ENCODE measurements around the gene NEK1.

NEK1 gene

GRCh38 chr4:169540774-169541173, 71.6 kb downstream of the NEK1 start:
- no peaks in the 10 kb centered on the region for H4K20me1 ChIP-seq (ENCODE audit: insufficient read depth, low read length)
- no peak overlapping the region for H3K9ac ChIP-seq (ENCODE audit: low read length)
- H3K4me3 ChIP-seq (ENCODE audit: low read length), result no peak overlapping the region
- no peaks in the 10 kb centered on the region for H3K4me1 ChIP-seq (ENCODE audit: low read length)
- peaks cover 3% of the 10 kb centered on the region for H3K36me3 ChIP-seq (replicated peaks; ENCODE audit: low read depth, low read length)
- no peak overlapping the region for H2AFZ ChIP-seq (ENCODE audit: low read depth, low read length)
- no peak overlapping the region for H3K4me2 ChIP-seq (ENCODE audit: low read length)
- no peak for TF ChIP-seq CTCF (IDR thresholded peaks at IDR 0.05; ENCODE audit: low read depth, low read length)
- no peak for TF ChIP-seq EZH2phosphoT487 (IDR thresholded peaks at IDR 0.05; ENCODE audit: low read depth)
- H3K27me3 ChIP-seq (ENCODE audit: low read depth, low read length), result no peaks in the 10 kb centered on the region
- no peak overlapping the region for H3K27ac ChIP-seq (ENCODE audit: low read length)
- H3K9me3 ChIP-seq (ENCODE audit: insufficient read depth, low read length), result no peaks in the 10 kb centered on the region
- H3K79me2 ChIP-seq (ENCODE audit: low read length), result no peaks in the 10 kb centered on the region

- no peaks in the 10 kb centered on the region for H3K79me2 ChIP-seq (ENCODE audit: low read length)
- H4K20me1 ChIP-seq (ENCODE audit: insufficient read depth, low read length), result no peaks in the 10 kb centered on the region
- no peaks in the 10 kb centered on the region for H3K27me3 ChIP-seq (ENCODE audit: low read depth, low read length)
- no peak overlapping the region for H3K9ac ChIP-seq (ENCODE audit: low read length)
- H3K4me2 ChIP-seq (ENCODE audit: low read length), result no peak overlapping the region
- no peak for TF ChIP-seq CTCF (IDR thresholded peaks at IDR 0.05; ENCODE audit: low read depth, low read length)
- TF ChIP-seq EZH2phosphoT487 (IDR thresholded peaks at IDR 0.05; ENCODE audit: low read depth), result no peak
- H3K27ac ChIP-seq (ENCODE audit: low read length), result no peak overlapping the region
- H3K4me3 ChIP-seq (ENCODE audit: low read length), result no peak overlapping the region
- peaks cover 5% of the 10 kb centered on the region for H3K36me3 ChIP-seq (replicated peaks; ENCODE audit: low read depth, low read length)
- H3K4me1 ChIP-seq (ENCODE audit: low read length), result no peaks in the 10 kb centered on the region
- H3K9me3 ChIP-seq (ENCODE audit: insufficient read depth, low read length), result no peaks in the 10 kb centered on the region
- no peak overlapping the region for H2AFZ ChIP-seq (ENCODE audit: low read depth, low read length)
Observed at GRCh38 chr4:169530048-169530447, 82.3 kb downstream of the NEK1 start.

DNA sequence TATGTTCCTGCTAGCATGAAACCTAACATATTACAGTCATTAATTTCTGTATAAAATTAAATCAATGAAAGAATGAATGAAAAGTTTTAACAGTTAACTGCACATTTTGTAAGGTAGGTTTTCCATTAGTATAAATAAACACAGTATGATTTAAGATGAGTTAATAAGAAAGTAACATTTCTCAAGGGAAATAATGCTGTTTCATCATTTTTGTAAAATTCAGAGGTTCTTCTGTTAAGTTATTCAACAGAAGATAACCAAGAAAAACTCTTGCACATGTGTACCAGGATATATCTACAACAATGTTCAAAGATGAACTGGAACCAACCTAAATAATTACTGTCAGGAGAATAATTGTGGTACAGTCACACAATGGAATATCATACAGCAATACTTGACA, 88.6 kb downstream of the NEK1 start:
- Histone ChIP-seq H3K27me3 (ENCODE audit: low read depth, low read length) (no peaks in the 10 kb centered on the region), H3K9ac (ENCODE audit: low read length) (no peak overlapping the region), H3K36me3 (replicated peaks; ENCODE audit: low read depth, low read length) (peaks cover 3% of the 10 kb centered on the region), H3K9me3 (ENCODE audit: insufficient read depth, low read length) (no peaks in the 10 kb centered on the region), H2AFZ (ENCODE audit: low read depth, low read length) (no peak overlapping the region), H3K4me3 (ENCODE audit: low read length) (no peak overlapping the region), H4K20me1 (ENCODE audit: insufficient read depth, low read length) (no peaks in the 10 kb centered on the region), H3K27ac (ENCODE audit: low read length) (no peak overlapping the region), H3K79me2 (ENCODE audit: low read length) (no peaks in the 10 kb centered on the region), H3K4me1 (ENCODE audit: low read length) (no peaks in the 10 kb centered on the region), H3K4me2 (ENCODE audit: low read length) (no peak overlapping the region)
- TF ChIP-seq CTCF (IDR thresholded peaks at IDR 0.05; ENCODE audit: low read depth, low read length) (no peak), EZH2phosphoT487 (IDR thresholded peaks at IDR 0.05; ENCODE audit: low read depth) (no peak)

DNA sequence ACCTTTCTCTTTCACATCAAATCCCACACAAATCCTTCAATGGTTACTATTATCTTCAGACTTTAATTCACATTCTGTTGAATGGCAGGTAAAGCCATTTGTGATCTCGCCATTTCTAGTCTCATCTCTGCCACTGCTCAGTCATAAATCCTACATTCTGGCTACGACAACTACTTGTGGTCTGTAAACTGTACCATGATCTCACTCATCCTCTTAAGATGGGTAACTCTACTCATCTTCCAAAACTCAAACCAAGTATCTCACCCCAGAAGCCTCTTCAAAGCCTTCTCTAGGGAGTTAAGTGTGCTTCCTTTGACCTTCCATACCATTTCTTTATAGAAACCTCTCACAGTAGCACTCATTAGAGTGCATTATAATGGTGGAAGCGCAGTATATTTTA, 101.8 kb downstream of the NEK1 start:
- H3K9ac ChIP-seq (ENCODE audit: low read length), result no peak overlapping the region
- no peaks in the 10 kb centered on the region for H3K36me3 ChIP-seq (replicated peaks; ENCODE audit: low read depth, low read length)
- no peak overlapping the region for H2AFZ ChIP-seq (ENCODE audit: low read depth, low read length)
- H3K4me2 ChIP-seq (ENCODE audit: low read length), result no peak overlapping the region
- H3K27ac ChIP-seq (ENCODE audit: low read length), result no peak overlapping the region
- H3K9me3 ChIP-seq (ENCODE audit: insufficient read depth, low read length), result no peaks in the 10 kb centered on the region
- no peaks in the 10 kb centered on the region for H4K20me1 ChIP-seq (ENCODE audit: insufficient read depth, low read length)
- no peak overlapping the region for H3K4me3 ChIP-seq (ENCODE audit: low read length)
- TF ChIP-seq CTCF (IDR thresholded peaks at IDR 0.05; ENCODE audit: low read depth, low read length) (no peak), EZH2phosphoT487 (IDR thresholded peaks at IDR 0.05; ENCODE audit: low read depth) (no peak)
- H3K4me1 ChIP-seq (ENCODE audit: low read length), result peaks cover 7% of the 10 kb centered on the region
- no peaks in the 10 kb centered on the region for H3K79me2 ChIP-seq (ENCODE audit: low read length)
- no peaks in the 10 kb centered on the region for H3K27me3 ChIP-seq (ENCODE audit: low read depth, low read length)
